IgD-negative memory B cell (primary cell): ENCODE results near the gene TMEM14A. TPM values are rescaled to one million over a fixed set of nuclear protein-coding genes. Genes with fewer than 3 reads are reported as not detected.

Experiments
- H3K27ac Mint-ChIP-seq, 3 donors: one replicate each; pipeline ENCODE4 v1.8.0; 2020 to 2022; ENCODE audit warnings: mild to moderate bottlenecking in 3 of 3, mixed read lengths in 3 of 3, moderate library complexity in 1 of 3
- H3K27me3 Mint-ChIP-seq: one replicate; pipeline ENCODE4 v1.8.0; 2021; ENCODE audit warnings: mixed read lengths
- H3K36me3 Mint-ChIP-seq: one replicate; pipeline ENCODE4 v1.8.0; 2020; ENCODE audit warnings: mild to moderate bottlenecking, mixed read lengths
- H3K4me1 Mint-ChIP-seq, 3 donors: one replicate each; pipeline ENCODE4 v1.8.0; 2020 to 2022; ENCODE audit warnings: mixed read lengths in 3 of 3, mild to moderate bottlenecking in 1 of 3
- H3K4me3 Mint-ChIP-seq, 4 donors: one replicate each; pipeline ENCODE4 v1.8.0; 2020 to 2022; ENCODE audit warnings: mild to moderate bottlenecking in 4 of 4, mixed read lengths in 4 of 4, moderate library complexity in 3 of 4
- H3K9me3 Mint-ChIP-seq, 3 donors: one replicate each; pipeline ENCODE4 v1.8.0; 2020 to 2021; ENCODE audit warnings: mixed read lengths in 3 of 3, mild to moderate bottlenecking in 1 of 3
- polyA plus RNA-seq: library from polyadenylated mRNA; unstranded; fragments of 300-500 nt; fragmentation: Illumina TruSeq; gene quantifications from one replicate; pipeline ENCODE4 v1.2.3, GENCODE V29; 2021

TMEM14A gene, protein sequence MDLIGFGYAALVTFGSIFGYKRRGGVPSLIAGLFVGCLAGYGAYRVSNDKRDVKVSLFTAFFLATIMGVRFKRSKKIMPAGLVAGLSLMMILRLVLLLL
- 34.6 TPM for polyA plus RNA-seq

GRCh38 chr6:52670502-52671409 lies at the start of gene TMEM14A:
TSS of gene TMEM14A (plus strand) at chr6:52671113. CDS start at chr6:52677103, 5,990 bp downstream.
- Mint-ChIP-seq H3K4me3 (peak within 1 kb of the TSS; percentile 85 to 97 (median 94)), H3K4me1 (peaks cover 24 to 34% (median 32%) of the 10 kb centered on the region in 3 donors), H3K27ac (peak within 1 kb of the TSS in 2 of 3 donors; percentile 40 to 91), H3K27me3 (no peaks in the 10 kb centered on the region), H3K9me3 (peaks cover 0 to 2% (median 0%) of the 10 kb centered on the region in 3 donors), H3K36me3 (no peaks in the 10 kb centered on the region)

GRCh38 chr6:52621631-52622030 lies 49.3 kb upstream of the TMEM14A start:
- peaks cover 12% of the 10 kb centered on the region for H3K27me3 Mint-ChIP-seq

DNA sequence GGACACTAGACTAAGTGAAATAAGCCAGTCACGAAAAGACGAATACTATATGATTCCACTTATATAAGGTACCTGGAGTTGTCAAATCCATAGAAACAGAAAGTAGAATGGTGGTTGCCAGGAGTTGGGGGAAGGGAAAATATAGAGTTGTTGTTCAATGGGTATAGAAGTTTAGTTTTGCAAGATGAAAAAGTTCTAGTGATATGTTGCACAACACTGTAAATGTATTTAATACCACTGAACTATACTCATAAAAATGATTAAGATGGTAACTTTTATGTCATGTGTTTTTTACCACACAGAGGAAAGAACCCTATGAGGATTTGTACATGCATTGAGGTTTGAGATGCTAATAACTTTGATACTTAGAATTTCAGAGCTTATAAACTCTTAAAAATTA lies 48.1 kb upstream of the TMEM14A start:
- H3K4me1 Mint-ChIP-seq: no peaks in the 10 kb centered on the region
- peaks cover 10% of the 10 kb centered on the region for H3K27me3 Mint-ChIP-seq
- H3K27ac Mint-ChIP-seq: no peak overlapping the region
- H3K36me3 Mint-ChIP-seq: no peaks in the 10 kb centered on the region
- H3K9me3 Mint-ChIP-seq: no peaks in the 10 kb centered on the region
- no peak overlapping the region for H3K4me3 Mint-ChIP-seq

More at GRCh38 chr6:52621631-52622030, 49.3 kb upstream of the TMEM14A start:
- no peaks in the 10 kb centered on the region for H3K36me3 Mint-ChIP-seq
- H3K27ac Mint-ChIP-seq: no peak overlapping the region
- H3K4me1 Mint-ChIP-seq: no peaks in the 10 kb centered on the region
- H3K4me3 Mint-ChIP-seq: no peak overlapping the region
- no peaks in the 10 kb centered on the region for H3K9me3 Mint-ChIP-seq

DNA sequence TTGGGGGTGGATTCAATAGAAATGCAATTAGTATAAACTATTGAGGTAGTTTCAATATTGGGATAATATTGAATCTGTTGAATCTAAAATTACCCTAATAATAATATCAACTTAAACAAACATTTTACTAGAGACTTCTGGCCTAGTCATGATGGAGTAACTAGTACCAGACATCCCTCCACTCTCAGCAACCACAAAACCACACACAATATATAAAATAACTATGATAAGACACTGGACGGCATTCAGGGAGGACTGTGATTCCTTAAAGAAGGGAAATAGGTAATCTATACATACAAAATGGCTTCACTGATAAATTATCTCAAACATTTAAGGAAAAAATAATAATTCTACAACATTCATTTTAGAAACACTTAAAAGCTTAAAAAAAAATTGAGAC lies 38.9 kb upstream of the TMEM14A start:
- Mint-ChIP-seq H3K27ac (no peak overlapping the region), H3K4me3 (no peak overlapping the region), H3K36me3 (no peaks in the 10 kb centered on the region), H3K27me3 (peaks cover 4% of the 10 kb centered on the region), H3K9me3 (no peaks in the 10 kb centered on the region), H3K4me1 (no peaks in the 10 kb centered on the region)

DNA sequence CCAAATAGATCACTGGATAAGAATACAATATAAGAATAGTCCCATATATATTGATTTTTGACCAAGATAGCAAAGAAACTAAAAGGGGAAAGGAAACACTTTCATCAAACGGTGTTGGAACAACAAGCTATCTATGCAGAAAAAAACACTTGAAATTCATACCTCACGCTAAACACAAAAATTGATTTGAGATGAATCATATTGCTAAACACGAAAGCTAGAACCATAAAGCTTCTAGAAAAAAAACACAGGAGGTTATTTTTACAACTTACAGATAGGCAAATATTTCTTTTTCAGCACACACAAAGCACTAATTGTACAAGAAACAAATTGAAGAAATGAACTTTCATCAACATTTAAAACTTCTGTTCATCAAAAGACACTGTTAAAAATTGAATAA lies 36.7 kb upstream of the TMEM14A start:
- H3K27me3 Mint-ChIP-seq: peaks cover 6% of the 10 kb centered on the region
- H3K4me3 Mint-ChIP-seq: no peak overlapping the region
- H3K9me3 Mint-ChIP-seq: no peaks in the 10 kb centered on the region
- no peaks in the 10 kb centered on the region for H3K36me3 Mint-ChIP-seq
- no peak overlapping the region for H3K27ac Mint-ChIP-seq
- H3K4me1 Mint-ChIP-seq: no peaks in the 10 kb centered on the region

DNA sequence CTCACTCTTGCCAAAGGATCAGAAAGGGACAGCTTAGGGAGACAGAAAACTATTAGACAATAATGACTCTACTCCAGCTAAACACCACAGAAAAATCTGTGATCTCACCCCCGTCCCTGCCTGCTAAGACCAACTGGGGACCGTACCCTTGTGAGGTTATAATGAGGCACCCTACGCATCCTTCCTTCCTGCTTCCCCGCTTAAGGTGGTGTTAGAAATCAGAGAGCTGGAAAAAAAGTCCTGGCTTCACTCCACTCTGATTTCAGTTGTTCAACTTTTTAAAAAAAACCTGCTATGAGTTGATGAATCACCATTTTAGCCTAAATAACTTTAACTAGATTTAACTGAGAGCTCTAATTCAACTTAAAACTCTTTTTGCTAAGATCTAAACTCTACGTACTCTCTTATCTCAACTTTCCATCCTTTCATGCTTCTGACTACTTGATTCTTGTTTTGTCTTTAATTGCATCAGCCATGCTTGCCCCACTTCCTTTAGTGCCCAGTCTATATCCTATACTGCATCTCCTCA lies 35.8 kb upstream of the TMEM14A start:
- H3K27me3 Mint-ChIP-seq: peaks cover 8% of the 10 kb centered on the region
- H3K9me3 Mint-ChIP-seq: peaks cover 0 to 2% (median 0%) of the 10 kb centered on the region in 3 donors
- no peak overlapping the region for H3K27ac Mint-ChIP-seq
- no peaks in the 10 kb centered on the region for H3K4me1 Mint-ChIP-seq
- no peaks in the 10 kb centered on the region for H3K36me3 Mint-ChIP-seq
- H3K4me3 Mint-ChIP-seq: no peak overlapping the region

DNA sequence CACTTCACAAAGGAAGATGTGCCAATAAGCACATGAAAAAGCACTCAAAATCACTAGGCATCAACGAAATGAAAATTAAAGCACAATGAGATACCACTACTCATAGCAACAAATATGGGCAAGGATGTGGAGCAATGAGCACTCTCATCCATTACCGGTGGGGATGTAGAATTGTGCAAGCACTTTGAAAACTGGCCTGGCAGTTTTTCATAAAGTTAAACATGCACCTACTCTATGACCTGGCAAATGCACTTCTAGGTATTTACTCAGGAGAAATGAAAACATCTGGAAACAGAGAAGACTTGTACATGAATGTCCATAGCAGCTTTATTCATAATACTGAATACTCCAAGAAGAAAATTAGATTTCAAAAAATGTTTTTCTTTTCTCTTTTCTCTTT lies 34.1 kb upstream of the TMEM14A start:
- Mint-ChIP-seq H3K27me3 (peaks cover 17% of the 10 kb centered on the region), H3K9me3 (peaks cover 0 to 2% (median 0%) of the 10 kb centered on the region in 3 donors), H3K4me3 (no peak overlapping the region), H3K27ac (no peak overlapping the region), H3K36me3 (no peaks in the 10 kb centered on the region), H3K4me1 (no peaks in the 10 kb centered on the region)

- H3K27me3 Mint-ChIP-seq: peaks cover 30% of the 10 kb centered on the region
These were observed 31.4 kb upstream of the TMEM14A start for GRCh38 chr6:52639493-52639892.

GRCh38 chr6:52640170-52640569 lies 30.7 kb upstream of the TMEM14A start:
- peaks cover 33% of the 10 kb centered on the region for H3K27me3 Mint-ChIP-seq
- peaks cover 0 to 2% (median 0%) of the 10 kb centered on the region in 3 donors for H3K4me1 Mint-ChIP-seq
- H3K4me3 Mint-ChIP-seq: no peak overlapping the region
- H3K9me3 Mint-ChIP-seq: peaks cover 0 to 2% (median 0%) of the 10 kb centered on the region in 3 donors
- H3K27ac Mint-ChIP-seq: no peak overlapping the region
- H3K36me3 Mint-ChIP-seq: no peaks in the 10 kb centered on the region

More at GRCh38 chr6:52639493-52639892, 31.4 kb upstream of the TMEM14A start:
- Mint-ChIP-seq H3K4me3 (no peak overlapping the region), H3K27ac (no peak overlapping the region), H3K36me3 (no peaks in the 10 kb centered on the region), H3K4me1 (peaks cover 0 to 2% (median 0%) of the 10 kb centered on the region in 3 donors), H3K9me3 (peaks cover 0 to 2% (median 0%) of the 10 kb centered on the region in 3 donors)

DNA sequence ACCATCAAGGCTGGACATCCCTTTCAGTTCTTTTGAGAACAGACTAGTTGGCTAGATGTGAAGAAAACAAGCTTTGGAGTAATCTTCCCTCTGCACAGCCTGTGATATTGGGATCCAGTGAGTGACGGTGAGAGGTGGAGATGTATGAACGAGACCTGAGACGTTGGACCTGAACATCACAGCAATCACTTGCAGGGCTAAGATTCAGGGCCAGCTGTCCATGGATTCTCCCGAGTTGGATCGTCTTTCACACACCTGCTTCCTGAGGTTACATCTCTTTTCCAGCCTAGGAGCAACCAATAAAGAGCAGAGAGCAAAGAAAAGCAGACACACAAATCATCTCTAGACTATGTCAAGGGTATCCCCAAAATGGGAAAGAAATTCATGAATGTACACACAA lies 30.0 kb upstream of the TMEM14A start:
- no peak overlapping the region for H3K4me3 Mint-ChIP-seq
- no peak overlapping the region for H3K27ac Mint-ChIP-seq
- peaks cover 33% of the 10 kb centered on the region for H3K27me3 Mint-ChIP-seq
- peaks cover 0 to 2% (median 0%) of the 10 kb centered on the region in 3 donors for H3K4me1 Mint-ChIP-seq
- no peaks in the 10 kb centered on the region for H3K36me3 Mint-ChIP-seq
- H3K9me3 Mint-ChIP-seq: peaks cover 0 to 2% (median 0%) of the 10 kb centered on the region in 3 donors

DNA sequence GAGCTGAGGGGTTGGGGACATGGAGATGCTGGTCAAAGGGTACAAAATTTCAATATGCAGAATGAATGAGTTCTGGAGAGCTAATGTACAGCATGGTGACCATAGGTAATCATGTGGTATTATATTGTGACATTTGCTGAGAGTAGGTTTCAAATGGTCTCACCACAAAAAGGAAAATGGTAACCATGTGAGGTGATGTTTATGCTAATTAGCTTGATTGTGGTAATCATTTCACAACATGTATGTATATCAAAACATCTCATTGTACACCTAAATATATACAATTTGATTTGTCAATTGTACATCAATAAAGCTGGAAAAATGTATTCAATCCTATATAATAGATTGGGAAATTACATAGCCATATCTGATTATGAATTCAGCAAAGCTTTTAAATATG lies 29.5 kb upstream of the TMEM14A start:
- Mint-ChIP-seq H3K36me3 (no peaks in the 10 kb centered on the region), H3K9me3 (peaks cover 0 to 2% (median 0%) of the 10 kb centered on the region in 3 donors), H3K4me3 (no peak overlapping the region), H3K27me3 (peaks cover 31% of the 10 kb centered on the region), H3K27ac (no peak overlapping the region), H3K4me1 (peaks cover 0 to 2% (median 0%) of the 10 kb centered on the region in 3 donors)

- Mint-ChIP-seq H3K4me1 (peaks cover 0 to 2% (median 0%) of the 10 kb centered on the region in 3 donors), H3K27me3 (peaks cover 33% of the 10 kb centered on the region), H3K4me3 (no peak overlapping the region), H3K27ac (no peak overlapping the region), H3K36me3 (no peaks in the 10 kb centered on the region), H3K9me3 (peaks cover 0 to 2% (median 0%) of the 10 kb centered on the region in 3 donors)
These were observed 29.1 kb upstream of the TMEM14A start for GRCh38 chr6:52641826-52642225.

DNA sequence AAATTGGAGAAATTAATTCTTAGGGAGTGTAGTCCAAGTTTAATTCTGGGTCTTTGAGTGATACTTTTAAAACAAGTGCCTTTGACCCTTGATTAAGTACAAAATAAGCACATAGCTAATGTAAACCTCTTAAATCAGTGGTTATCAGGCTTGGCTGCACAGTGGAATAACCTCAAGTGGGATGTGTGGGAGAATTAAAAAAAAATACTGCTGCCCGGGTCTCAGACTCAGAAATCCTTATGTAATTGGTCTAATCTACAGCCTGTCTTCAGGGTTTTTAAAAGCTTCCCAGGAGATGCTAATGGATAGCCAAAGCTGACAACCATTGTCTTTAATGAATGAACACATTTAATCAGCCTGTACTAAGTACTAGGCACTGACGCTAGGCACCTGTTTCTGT lies 28.5 kb upstream of the TMEM14A start:
- H3K4me3 Mint-ChIP-seq: no peak overlapping the region
- H3K27me3 Mint-ChIP-seq: peaks cover 33% of the 10 kb centered on the region

DNA sequence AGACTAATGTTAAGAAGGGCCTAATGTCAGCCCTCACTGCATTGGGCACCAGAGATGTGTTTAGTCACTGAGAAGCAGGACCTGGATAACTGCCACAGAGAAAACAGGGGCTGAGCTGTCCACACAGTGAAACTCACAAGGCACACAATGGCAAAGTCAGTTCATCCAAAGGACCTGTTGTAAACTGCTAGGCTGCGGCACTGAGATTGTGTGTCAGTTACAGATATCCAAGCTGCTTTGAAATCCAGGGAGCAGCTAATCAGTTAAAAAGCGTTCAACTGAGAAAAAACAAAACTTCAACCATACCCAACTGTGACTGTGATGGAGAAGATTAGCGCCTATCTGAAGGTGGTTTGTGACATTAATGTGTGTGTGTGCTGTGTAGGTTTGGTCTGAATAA lies 27.8 kb upstream of the TMEM14A start:
- Mint-ChIP-seq H3K4me1 (peaks cover 0 to 2% (median 0%) of the 10 kb centered on the region in 3 donors), H3K27me3 (peaks cover 33% of the 10 kb centered on the region), H3K4me3 (no peak overlapping the region), H3K9me3 (peaks cover 0 to 4% (median 0%) of the 10 kb centered on the region in 3 donors), H3K27ac (no peak overlapping the region), H3K36me3 (no peaks in the 10 kb centered on the region)

More for the DNA sequence above, 28.5 kb upstream of the TMEM14A start:
- Mint-ChIP-seq H3K4me1 (peaks cover 0 to 2% (median 0%) of the 10 kb centered on the region in 3 donors), H3K27ac (no peak overlapping the region), H3K36me3 (no peaks in the 10 kb centered on the region), H3K9me3 (peaks cover 0 to 3% (median 0%) of the 10 kb centered on the region in 3 donors)

- H3K27me3 Mint-ChIP-seq: peaks cover 30% of the 10 kb centered on the region
- no peaks in the 10 kb centered on the region for H3K36me3 Mint-ChIP-seq
- H3K4me1 Mint-ChIP-seq: peaks cover 0 to 2% (median 0%) of the 10 kb centered on the region in 3 donors
- peaks cover 0 to 4% (median 0%) of the 10 kb centered on the region in 3 donors for H3K9me3 Mint-ChIP-seq
- H3K27ac Mint-ChIP-seq: no peak overlapping the region
- H3K4me3 Mint-ChIP-seq: no peak overlapping the region
These were observed 26.7 kb upstream of the TMEM14A start for GRCh38 chr6:52644253-52644652.
